ENCODE data around the gene GYPC. TPM values are rescaled to one million over a fixed set of nuclear protein-coding genes. Genes with fewer than 3 reads are reported as not detected.
"Not testable (repeated sequence)": the region's sequence is repeated elsewhere in the genome, so short reads cannot be mapped to it uniquely, and the experiment has no call there.

GYPC gene
- total RNA-seq, 4 donors from 2014 or later, result 19.1 to 40.2 (median 28.5) TPM

- no peaks in the 10 kb centered on the region for H3K9me3 ChIP-seq
- H3K4me3 ChIP-seq, result no peak overlapping the region
- no peak overlapping the region for H3K27ac ChIP-seq
- no peaks in the 10 kb centered on the region for H3K36me3 ChIP-seq
- TF ChIP-seq POLR2A (IDR thresholded peaks at IDR 0.05), result no peak
- TF ChIP-seq EP300 (IDR thresholded peaks at IDR 0.05; ENCODE audit: low read depth), result no peak
- TF ChIP-seq POLR2AphosphoS5 (IDR thresholded peaks at IDR 0.05), result no peak
- TF ChIP-seq, protein P1, sequence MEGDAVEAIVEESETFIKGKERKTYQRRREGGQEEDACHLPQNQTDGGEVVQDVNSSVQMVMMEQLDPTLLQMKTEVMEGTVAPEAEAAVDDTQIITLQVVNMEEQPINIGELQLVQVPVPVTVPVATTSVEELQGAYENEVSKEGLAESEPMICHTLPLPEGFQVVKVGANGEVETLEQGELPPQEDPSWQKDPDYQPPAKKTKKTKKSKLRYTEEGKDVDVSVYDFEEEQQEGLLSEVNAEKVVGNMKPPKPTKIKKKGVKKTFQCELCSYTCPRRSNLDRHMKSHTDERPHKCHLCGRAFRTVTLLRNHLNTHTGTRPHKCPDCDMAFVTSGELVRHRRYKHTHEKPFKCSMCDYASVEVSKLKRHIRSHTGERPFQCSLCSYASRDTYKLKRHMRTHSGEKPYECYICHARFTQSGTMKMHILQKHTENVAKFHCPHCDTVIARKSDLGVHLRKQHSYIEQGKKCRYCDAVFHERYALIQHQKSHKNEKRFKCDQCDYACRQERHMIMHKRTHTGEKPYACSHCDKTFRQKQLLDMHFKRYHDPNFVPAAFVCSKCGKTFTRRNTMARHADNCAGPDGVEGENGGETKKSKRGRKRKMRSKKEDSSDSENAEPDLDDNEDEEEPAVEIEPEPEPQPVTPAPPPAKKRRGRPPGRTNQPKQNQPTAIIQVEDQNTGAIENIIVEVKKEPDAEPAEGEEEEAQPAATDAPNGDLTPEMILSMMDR (IDR thresholded peaks at IDR 0.05), result no peak
- 91% methylated on average over 2 of the region's 2 CpGs; no CpG with 5 or more reads in 1 of the 2 donors for WGBS, 2 donors (ENCODE audit: low coverage in 1 of 2)
- intact Hi-C loops (cut with DNase I; ENCODE audit: low total_unique reads), result no loop called here
- in situ Hi-C loops (cut with MboI; ENCODE audit: low pct_ligation_motif_present in 1 of 4, low pct_unique_long_range_greater_than_20kb in 1 of 4, low sequenced_read_pairs in 3 of 4), result no loop called here
- DNase-seq, result no peak
- H3K4me1 ChIP-seq, result no peaks in the 10 kb centered on the region
- H3K27me3 ChIP-seq, result no peaks in the 10 kb centered on the region
These were observed 31.5 kb downstream of the GYPC start for GRCh38 chr2:126687503-126687902.

DNA sequence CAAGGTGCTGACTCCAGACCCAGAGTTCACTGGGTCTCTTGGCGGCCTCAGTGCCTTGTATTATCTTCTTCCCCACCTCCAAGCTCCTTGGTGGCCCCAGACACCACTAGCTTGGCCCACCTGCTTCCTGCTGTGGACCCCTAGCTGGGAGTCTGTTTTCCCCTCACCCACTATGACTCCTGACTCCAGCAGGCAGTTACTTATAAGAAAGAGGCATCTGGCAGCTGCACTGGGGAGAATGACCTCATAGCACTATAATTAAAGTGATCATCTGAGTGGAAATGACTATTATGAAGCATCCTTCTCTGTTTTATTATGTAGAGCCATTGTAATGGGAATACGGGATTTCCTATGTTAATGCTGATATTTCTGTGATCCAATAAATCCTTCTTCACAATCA is 32.6 kb downstream of the GYPC start:
- H3K27ac ChIP-seq; intact Hi-C loops (cut with DNase I; ENCODE audit: low total_unique reads); H3K9me3 ChIP-seq; H3K4me3 ChIP-seq; H3K27me3 ChIP-seq; DNase-seq; in situ Hi-C loops (cut with MboI; ENCODE audit: low pct_ligation_motif_present in 1 of 4, low pct_unique_long_range_greater_than_20kb in 1 of 4, low sequenced_read_pairs in 3 of 4); H3K4me1 ChIP-seq; H3K36me3 ChIP-seq: not testable (repeated sequence)
- 83% methylated on average over 2 of the region's 2 CpGs; no CpG with 5 or more reads in 1 of the 2 donors for WGBS, 2 donors (ENCODE audit: low coverage in 1 of 2)

DNA sequence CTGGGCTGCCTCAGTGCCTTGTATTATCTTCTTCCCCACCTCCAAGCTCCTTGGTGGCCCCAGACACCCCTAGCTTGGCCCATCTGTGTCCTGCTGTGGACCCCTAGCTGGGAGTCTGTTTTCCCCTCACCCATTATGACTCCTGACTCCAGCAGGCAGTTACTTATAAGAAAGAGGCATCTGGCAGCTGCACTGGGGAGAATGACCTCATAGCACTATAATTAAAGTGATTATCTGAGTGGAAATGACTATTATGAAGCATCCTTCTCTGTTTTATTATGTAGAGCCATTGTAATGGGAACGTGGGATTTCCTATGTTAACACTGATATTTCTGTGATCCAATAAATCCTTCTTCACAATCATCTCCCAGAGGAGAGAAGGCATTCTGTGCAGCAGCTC is 36.3 kb downstream of the GYPC start:
- H3K27me3 ChIP-seq; H3K4me3 ChIP-seq; DNase-seq; H3K36me3 ChIP-seq; H3K4me1 ChIP-seq; H3K9me3 ChIP-seq; in situ Hi-C loops (cut with MboI; ENCODE audit: low pct_ligation_motif_present in 1 of 4, low pct_unique_long_range_greater_than_20kb in 1 of 4, low sequenced_read_pairs in 3 of 4); H3K27ac ChIP-seq; intact Hi-C loops (cut with DNase I; ENCODE audit: low total_unique reads): not testable (repeated sequence)
- 20 to 73% methylated on average over 1 of the region's 1 CpG for WGBS, 2 donors (ENCODE audit: low coverage in 1 of 2)

GRCh38 chr2:126692934-126693592 is 37.1 kb downstream of the GYPC start:
- H3K4me1 ChIP-seq; intact Hi-C loops (cut with DNase I; ENCODE audit: low total_unique reads); H3K27me3 ChIP-seq; H3K9me3 ChIP-seq; in situ Hi-C loops (cut with MboI; ENCODE audit: low pct_ligation_motif_present in 1 of 4, low pct_unique_long_range_greater_than_20kb in 1 of 4, low sequenced_read_pairs in 3 of 4); H3K36me3 ChIP-seq; H3K4me3 ChIP-seq; DNase-seq; H3K27ac ChIP-seq: not testable (repeated sequence)
- WGBS, 2 donors (ENCODE audit: low coverage in 1 of 2), result 92% methylated on average over 3 of the region's 3 CpGs; no CpG with 5 or more reads in 1 of the 2 donors

GRCh38 chr2:126696644-126697520 is 40.9 kb downstream of the GYPC start:
- intact Hi-C loops (cut with DNase I; ENCODE audit: low total_unique reads) (no loop called here), in situ Hi-C loops (cut with MboI; ENCODE audit: low pct_ligation_motif_present in 1 of 4, low pct_unique_long_range_greater_than_20kb in 1 of 4, low sequenced_read_pairs in 3 of 4) (no loop called here)
- H3K4me1 ChIP-seq, result peaks cover 0 to 6% (median 0%) of the 10 kb centered on the region in 4 donors
- TF ChIP-seq EP300 (IDR thresholded peaks at IDR 0.05; ENCODE audit: low read depth), result no peak
- TF ChIP-seq, protein P1 (IDR thresholded peaks at IDR 0.05), result no peak
- no peak for TF ChIP-seq POLR2A (IDR thresholded peaks at IDR 0.05)
- TF ChIP-seq POLR2AphosphoS5 (IDR thresholded peaks at IDR 0.05), result no peak
- no peaks in the 10 kb centered on the region for H3K27me3 ChIP-seq
- no peak overlapping the region for H3K27ac ChIP-seq
- no peak for DNase-seq
- 83 to 89% methylated on average over 2 to 15 of the region's 15 CpGs for WGBS, 2 donors (ENCODE audit: low coverage in 1 of 2)
- H3K36me3 ChIP-seq, result peaks cover 0 to 7% (median 0%) of the 10 kb centered on the region in 4 donors
- H3K9me3 ChIP-seq, result no peaks in the 10 kb centered on the region
- no peak overlapping the region for H3K4me3 ChIP-seq

Data from transverse colon (tissue), 4 donors.